HEK293 (cell line): Measurements from ENCODE around the gene ZC3H10.

Experiments used
- CTCF ChIA-PET: fragments of 350-600 bp; formaldehyde crosslinking; extraction: SDS; loops from one replicate; lab custom pipeline; 2021; ENCODE audit warnings: antibody characterized with exemption; lab: Yijun Ruan, JAX
- POLR2A ChIA-PET: fragments of 300-600 bp; formaldehyde crosslinking; extraction: SDS; loops from one replicate; lab custom pipeline; 2020; ENCODE audit warnings: antibody characterized with exemption, inconsistent platforms; lab: Yijun Ruan, JAX
- H3K27ac ChIP-seq: fragments of 200-500 bp; sonication (Bioruptor generic); 2 replicates; pipeline ENCODE4 v1.5.1; 2014; ENCODE audit warnings: low read depth, low read length, control low read depth, inconsistent platforms; ENCODE audit errors: extremely low read depth
- H3K36me3 ChIP-seq, 2 experiments: fragments of 200-500 bp in 1 of 2; sonication (Bioruptor generic) in 1 of 2; 1 replicate in 1 of 2; 2 replicates in 1 of 2; pipeline ENCODE4 v1.5.1; 2014 to 2017; ENCODE audit warnings: inconsistent platforms in 2 of 2, low read length in 2 of 2; ENCODE audit not compliant: control insufficient read depth in 2 of 2, insufficient read depth in 1 of 2
- H3K4me1 ChIP-seq: fragments of 200-500 bp; sonication (Bioruptor generic); 2 replicates; pipeline ENCODE4 v1.5.1; 2014; ENCODE audit warnings: mild to moderate bottlenecking, low read length, inconsistent platforms; ENCODE audit not compliant: control insufficient read depth, insufficient read depth
- H3K4me3 ChIP-seq: 2 replicates; pipeline ENCODE4 v1.5.1; 2011; ENCODE audit warnings: low read depth, mild to moderate bottlenecking, control low read depth, low read length, moderate library complexity
- H3K9me3 ChIP-seq: fragments of 200-500 bp; sonication (Bioruptor generic); 2 replicates; pipeline ENCODE4 v1.5.1; 2014; ENCODE audit warnings: low read depth, low read length, inconsistent platforms; ENCODE audit not compliant: control insufficient read depth, insufficient read depth
- GLIS1 ChIP-seq: fragments of 450-650 bp; formaldehyde crosslinking; IDR thresholded peaks from 2 replicates; pipeline ENCODE4 v1.5.1; 2016; ENCODE audit warnings: missing biosample characterization, missing genetic modification characterization
- GLIS2 ChIP-seq: fragments of 450-650 bp; formaldehyde crosslinking; IDR thresholded peaks from 2 replicates; pipeline ENCODE4 v1.5.1; 2016; ENCODE audit warnings: missing biosample characterization, missing genetic modification characterization
- KLF7 ChIP-seq: fragments of 450-650 bp; formaldehyde crosslinking; IDR thresholded peaks from 2 replicates; pipeline ENCODE4 v1.5.1; 2016; ENCODE audit warnings: missing biosample characterization, missing genetic modification characterization, borderline replicate concordance
- PRDM1 ChIP-seq: fragments of 450-650 bp; formaldehyde crosslinking; IDR thresholded peaks from 2 replicates; pipeline ENCODE4; 2016; ENCODE audit warnings: missing biosample characterization, missing genetic modification characterization
- SETDB1 ChIP-seq: IDR thresholded peaks from one replicate; pipeline ENCODE4 v1.6.1; 2017; ENCODE audit warnings: mild to moderate bottlenecking, low read length, moderate library complexity, mixed read lengths; ENCODE audit not compliant: insufficient read length
- ZIC2 ChIP-seq: fragments of 450-650 bp; formaldehyde crosslinking; IDR thresholded peaks from 2 replicates; pipeline ENCODE4 v1.5.1; 2016; ENCODE audit warnings: missing biosample characterization, missing genetic modification characterization
- ZNF155 ChIP-seq: fragments of 450-650 bp; formaldehyde crosslinking; IDR thresholded peaks from 2 replicates; pipeline ENCODE4 v1.5.1; 2016; ENCODE audit warnings: missing biosample characterization, missing genetic modification characterization
- ZNF394 ChIP-seq: fragments of 450-650 bp; formaldehyde crosslinking; IDR thresholded peaks from 2 replicates; pipeline ENCODE4 v1.5.1; 2016; ENCODE audit warnings: missing biosample characterization, missing genetic modification characterization, mild to moderate bottlenecking, moderate library complexity, borderline replicate concordance
- ZNF670 ChIP-seq: fragments of 450-650 bp; formaldehyde crosslinking; IDR thresholded peaks from 2 replicates; pipeline ENCODE4 v1.5.1; 2016; ENCODE audit warnings: missing biosample characterization, missing genetic modification characterization, low read depth
- ZNF692 ChIP-seq: fragments of 450-650 bp; formaldehyde crosslinking; IDR thresholded peaks from 2 replicates; pipeline ENCODE4 v1.5.1; 2016; ENCODE audit warnings: missing biosample characterization, missing genetic modification characterization
- ZNF747 ChIP-seq: fragments of 450-650 bp; formaldehyde crosslinking; IDR thresholded peaks from 2 replicates; pipeline ENCODE4 v1.5.1; 2016; ENCODE audit warnings: missing biosample characterization, missing genetic modification characterization
- ZNF837 ChIP-seq: fragments of 450-650 bp; formaldehyde crosslinking; IDR thresholded peaks from 2 replicates; pipeline ENCODE4 v1.5.1; 2016; ENCODE audit warnings: missing biosample characterization, missing genetic modification characterization
- TF ChIP-seq, protein P1 (sequence below): fragments of 450-650 bp; formaldehyde crosslinking; IDR thresholded peaks from 2 replicates; pipeline ENCODE4 v1.5.1; 2016; ENCODE audit warnings: missing biosample characterization, missing genetic modification characterization
- TF ChIP-seq, protein P2 (sequence below): fragments of 450-650 bp; formaldehyde crosslinking; IDR thresholded peaks from 2 replicates; pipeline ENCODE4 v1.5.1; 2016; ENCODE audit warnings: missing biosample characterization, missing genetic modification characterization
- TF ChIP-seq, protein P3 (sequence below): fragments of 450-650 bp; formaldehyde crosslinking; IDR thresholded peaks from 2 replicates; pipeline ENCODE4 v1.5.1; 2016; ENCODE audit warnings: missing biosample characterization, missing genetic modification characterization

Gene ZC3H10

DNA sequence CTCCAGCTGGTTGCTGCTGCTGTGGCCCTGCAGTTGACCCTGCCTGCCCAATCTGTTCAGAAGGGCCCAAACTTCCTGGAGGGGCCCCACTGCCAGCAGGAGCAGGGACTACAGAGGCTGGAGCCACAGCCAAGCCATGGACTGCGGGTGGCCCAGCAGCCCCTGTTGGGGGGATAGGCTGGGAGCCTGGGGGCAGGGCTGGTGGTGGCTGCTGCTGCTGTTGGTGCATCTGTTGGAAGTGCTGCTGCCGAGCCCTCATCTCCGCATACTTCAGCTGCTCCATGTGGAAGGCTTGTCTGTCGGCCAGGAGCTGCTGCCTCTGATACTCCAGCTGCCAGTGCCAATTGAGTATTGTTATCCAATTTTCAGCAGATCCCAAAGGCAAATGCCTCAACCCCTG lies 47.3 kb downstream of the ZC3H10 start:
- Histone ChIP-seq H3K36me3 (peaks cover 53 to 93% of the 10 kb centered on the region in 2 experiments), H3K4me3 (no peak overlapping the region), H3K4me1 (no peaks in the 10 kb centered on the region), H3K27ac (no peak overlapping the region), H3K9me3 (no peaks in the 10 kb centered on the region)
- TF ChIP-seq GLIS1 (tag by site-specific recombination), result peak; percentile 71
- no peak for TF ChIP-seq ZNF670 (tag by site-specific recombination)
- no peak for TF ChIP-seq ZNF692 (tag by site-specific recombination)
- TF ChIP-seq, protein P1, sequence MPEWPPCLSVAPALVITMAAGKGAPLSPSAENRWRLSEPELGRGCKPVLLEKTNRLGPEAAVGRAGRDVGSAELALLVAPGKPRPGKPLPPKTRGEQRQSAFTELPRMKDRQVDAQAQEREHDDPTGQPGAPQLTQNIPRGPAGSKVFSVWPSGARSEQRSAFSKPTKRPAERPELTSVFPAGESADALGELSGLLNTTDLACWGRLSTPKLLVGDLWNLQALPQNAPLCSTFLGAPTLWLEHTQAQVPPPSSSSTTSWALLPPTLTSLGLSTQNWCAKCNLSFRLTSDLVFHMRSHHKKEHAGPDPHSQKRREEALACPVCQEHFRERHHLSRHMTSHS (tag by site-specific recombination), result no peak
- TF ChIP-seq ZIC2 (tag by site-specific recombination), result peak; percentile 86
- peak; percentile 87 for TF ChIP-seq GLIS2
- TF ChIP-seq ZNF837 (tag by site-specific recombination), result no peak
- TF ChIP-seq ZNF747 (tag by site-specific recombination), result no peak
- peak; percentile 26; the same call in 1 of the 2 replicates for TF ChIP-seq ZNF394 (tag by site-specific recombination)
- ChIA-PET POLR2A (interaction anchor here (0.6 to 2.3 kb wide), 5 partner anchors 17 to 101 kb away, joined by 3 to 8 read pairs (median 5); partner anchors contain the start of genes ESYT1, SMARCC2 and ZC3H10), CTCF (interaction anchor here (1.2 to 1.8 kb wide), 2 partner anchors 24 to 47 kb away, joined by 4 to 5 read pairs; partner anchors contain the start of genes SMARCC2 and ZC3H10)

GRCh38 chr12:56169229-56169759 lies 51.2 kb downstream of the ZC3H10 start:
- POLR2A ChIA-PET, result interaction anchor here (1.1 kb wide), 1 partner anchor 51 kb away, joined by 4 read pairs; the partner anchor contains the start of gene ZC3H10
- CTCF ChIA-PET, result no interaction called here
- peaks cover 63 to 90% of the 10 kb centered on the region in 2 experiments for H3K36me3 ChIP-seq
- H3K4me1 ChIP-seq, result no peaks in the 10 kb centered on the region
- no peak overlapping the region for H3K27ac ChIP-seq
- H3K9me3 ChIP-seq, result no peaks in the 10 kb centered on the region
- TF ChIP-seq KLF7 (tag by site-specific recombination) (no peak), PRDM1 (tag by site-specific recombination) (0 out of 2 replicates have a peak, but pooled peaks have one; percentile 11)
- TF ChIP-seq, all 188 proteins: peak for 1
- H3K4me3 ChIP-seq, result no peak overlapping the region

DNA sequence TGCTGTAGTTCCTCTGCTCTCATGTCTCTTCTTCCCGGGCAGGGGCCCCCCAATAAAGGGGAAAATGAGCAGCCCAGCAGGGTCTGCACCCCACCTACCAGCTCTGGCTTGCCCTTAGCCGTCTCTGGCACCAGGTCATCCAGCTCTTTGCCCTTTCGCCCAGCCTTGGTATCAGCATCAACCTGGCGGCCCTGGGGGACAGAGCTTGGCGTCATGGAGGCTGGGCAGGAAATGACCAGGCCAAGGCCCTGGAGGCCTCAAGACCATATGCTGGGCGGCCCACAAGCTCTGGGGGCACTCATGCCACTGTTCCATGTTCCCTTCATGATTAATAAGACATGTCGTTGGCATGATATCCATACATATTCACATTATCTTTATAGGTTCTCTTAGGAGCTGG lies 54.8 kb downstream of the ZC3H10 start:
- CTCF ChIA-PET, result interaction anchor here (1.1 kb wide), 1 partner anchor 17 kb away, joined by 4 read pairs; the partner anchor contains the start of gene SMARCC2
- H3K9me3 ChIP-seq, result no peaks in the 10 kb centered on the region
- no peak overlapping the region for H3K4me3 ChIP-seq
- H3K27ac ChIP-seq, result no peak overlapping the region
- H3K4me1 ChIP-seq, result no peaks in the 10 kb centered on the region
- H3K36me3 ChIP-seq, result peaks cover 68 to 87% of the 10 kb centered on the region in 2 experiments
- POLR2A ChIA-PET, result interaction anchor here (1.0 kb wide), 2 partner anchors 10 to 45 kb away, joined by 3 read pairs; partner anchors contain the start of gene ESYT1
- TF ChIP-seq, protein P2, sequence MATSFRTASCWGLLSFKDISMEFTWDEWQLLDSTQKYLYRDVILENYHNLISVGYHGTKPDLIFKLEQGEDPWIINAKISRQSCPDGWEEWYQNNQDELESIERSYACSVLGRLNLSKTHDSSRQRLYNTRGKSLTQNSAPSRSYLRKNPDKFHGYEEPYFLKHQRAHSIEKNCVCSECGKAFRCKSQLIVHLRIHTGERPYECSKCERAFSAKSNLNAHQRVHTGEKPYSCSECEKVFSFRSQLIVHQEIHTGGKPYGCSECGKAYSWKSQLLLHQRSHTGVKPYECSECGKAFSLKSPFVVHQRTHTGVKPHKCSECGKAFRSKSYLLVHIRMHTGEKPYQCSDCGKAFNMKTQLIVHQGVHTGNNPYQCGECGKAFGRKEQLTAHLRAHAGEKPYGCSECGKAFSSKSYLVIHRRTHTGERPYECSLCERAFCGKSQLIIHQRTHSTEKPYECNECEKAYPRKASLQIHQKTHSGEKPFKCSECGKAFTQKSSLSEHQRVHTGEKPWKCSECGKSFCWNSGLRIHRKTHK (tag by site-specific recombination), result no peak
- TF ChIP-seq SETDB1 (no peak), ZNF155 (tag by site-specific recombination) (no peak)
- TF ChIP-seq, protein P3, sequence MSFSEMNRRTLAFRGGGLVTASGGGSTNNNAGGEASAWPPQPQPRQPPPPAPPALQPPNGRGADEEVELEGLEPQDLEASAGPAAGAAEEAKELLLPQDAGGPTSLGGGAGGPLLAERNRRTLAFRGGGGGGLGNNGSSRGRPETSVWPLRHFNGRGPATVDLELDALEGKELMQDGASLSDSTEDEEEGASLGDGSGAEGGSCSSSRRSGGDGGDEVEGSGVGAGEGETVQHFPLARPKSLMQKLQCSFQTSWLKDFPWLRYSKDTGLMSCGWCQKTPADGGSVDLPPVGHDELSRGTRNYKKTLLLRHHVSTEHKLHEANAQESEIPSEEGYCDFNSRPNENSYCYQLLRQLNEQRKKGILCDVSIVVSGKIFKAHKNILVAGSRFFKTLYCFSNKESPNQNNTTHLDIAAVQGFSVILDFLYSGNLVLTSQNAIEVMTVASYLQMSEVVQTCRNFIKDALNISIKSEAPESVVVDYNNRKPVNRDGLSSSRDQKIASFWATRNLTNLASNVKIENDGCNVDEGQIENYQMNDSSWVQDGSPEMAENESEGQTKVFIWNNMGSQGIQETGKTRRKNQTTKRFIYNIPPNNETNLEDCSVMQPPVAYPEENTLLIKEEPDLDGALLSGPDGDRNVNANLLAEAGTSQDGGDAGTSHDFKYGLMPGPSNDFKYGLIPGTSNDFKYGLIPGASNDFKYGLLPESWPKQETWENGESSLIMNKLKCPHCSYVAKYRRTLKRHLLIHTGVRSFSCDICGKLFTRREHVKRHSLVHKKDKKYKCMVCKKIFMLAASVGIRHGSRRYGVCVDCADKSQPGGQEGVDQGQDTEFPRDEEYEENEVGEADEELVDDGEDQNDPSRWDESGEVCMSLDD (tag by site-specific recombination), result no peak
- TF ChIP-seq, all 188 proteins: peak for 0
